Measurements from ENCODE around the gene C21orf58.

Gene C21orf58

GRCh38 chr21:46366966-46367365 is 43.3 kb upstream of the C21orf58 start:
- H3K4me3 ChIP-seq (ENCODE audit: low read depth, low read length) = no peak overlapping the region
- no peak for TF ChIP-seq CTCF (IDR thresholded peaks at IDR 0.05; ENCODE audit: control insufficient read depth, extremely low read depth, insufficient read depth)
- no peak for DNase-seq (ENCODE audit: low read depth)

- no peak for TF ChIP-seq CTCF (IDR thresholded peaks at IDR 0.05; ENCODE audit: control insufficient read depth, extremely low read depth, insufficient read depth)
- DNase-seq (ENCODE audit: low read depth) = no peak
- H3K4me3 ChIP-seq (ENCODE audit: low read depth, low read length) = no peak overlapping the region
Observed at GRCh38 chr21:46366561-46366960, 42.9 kb upstream of the C21orf58 start.

GRCh38 chr21:46366091-46366490 is 42.4 kb upstream of the C21orf58 start:
- no peak for DNase-seq (ENCODE audit: low read depth)
- TF ChIP-seq CTCF (IDR thresholded peaks at IDR 0.05; ENCODE audit: control insufficient read depth, extremely low read depth, insufficient read depth) = no peak
- no peak overlapping the region for H3K4me3 ChIP-seq (ENCODE audit: low read depth, low read length)

GRCh38 chr21:46363698-46364097 is 40.0 kb upstream of the C21orf58 start:
- no peak overlapping the region for H3K4me3 ChIP-seq (ENCODE audit: low read depth, low read length)
- TF ChIP-seq CTCF (IDR thresholded peaks at IDR 0.05; ENCODE audit: control insufficient read depth, extremely low read depth, insufficient read depth) = no peak
- no peak for DNase-seq (ENCODE audit: low read depth)

- no peak for TF ChIP-seq CTCF (IDR thresholded peaks at IDR 0.05; ENCODE audit: control insufficient read depth, extremely low read depth, insufficient read depth)
- H3K4me3 ChIP-seq (ENCODE audit: low read depth, low read length) = no peak overlapping the region
- no peak for DNase-seq (ENCODE audit: low read depth)
Observed at GRCh38 chr21:46362946-46363345, 39.3 kb upstream of the C21orf58 start.

- DNase-seq (ENCODE audit: low read depth) = no peak
- no peak for TF ChIP-seq CTCF (IDR thresholded peaks at IDR 0.05; ENCODE audit: control insufficient read depth, extremely low read depth, insufficient read depth)
- no peak overlapping the region for H3K4me3 ChIP-seq (ENCODE audit: low read depth, low read length)
Observed at GRCh38 chr21:46361935-46362334, 38.3 kb upstream of the C21orf58 start.

- H3K4me3 ChIP-seq (ENCODE audit: low read depth, low read length) = no peak overlapping the region
- DNase-seq (ENCODE audit: low read depth) = no peak
- TF ChIP-seq CTCF (IDR thresholded peaks at IDR 0.05; ENCODE audit: control insufficient read depth, extremely low read depth, insufficient read depth) = no peak
Observed at GRCh38 chr21:46361176-46361575, 37.5 kb upstream of the C21orf58 start.

All from LNCaP clone FGC (cell line).